ENCODE measurements around the gene BRCA2. TPM values are rescaled to one million over a fixed set of nuclear protein-coding genes. Genes with fewer than 3 reads are reported as not detected.
A peak's percentile ranks its signal among the peaks of the same experiment; 100 is the strongest.

BRCA2 gene
- total RNA-seq, 1 experiment from 2014 or later = 21.6 TPM

DNA sequence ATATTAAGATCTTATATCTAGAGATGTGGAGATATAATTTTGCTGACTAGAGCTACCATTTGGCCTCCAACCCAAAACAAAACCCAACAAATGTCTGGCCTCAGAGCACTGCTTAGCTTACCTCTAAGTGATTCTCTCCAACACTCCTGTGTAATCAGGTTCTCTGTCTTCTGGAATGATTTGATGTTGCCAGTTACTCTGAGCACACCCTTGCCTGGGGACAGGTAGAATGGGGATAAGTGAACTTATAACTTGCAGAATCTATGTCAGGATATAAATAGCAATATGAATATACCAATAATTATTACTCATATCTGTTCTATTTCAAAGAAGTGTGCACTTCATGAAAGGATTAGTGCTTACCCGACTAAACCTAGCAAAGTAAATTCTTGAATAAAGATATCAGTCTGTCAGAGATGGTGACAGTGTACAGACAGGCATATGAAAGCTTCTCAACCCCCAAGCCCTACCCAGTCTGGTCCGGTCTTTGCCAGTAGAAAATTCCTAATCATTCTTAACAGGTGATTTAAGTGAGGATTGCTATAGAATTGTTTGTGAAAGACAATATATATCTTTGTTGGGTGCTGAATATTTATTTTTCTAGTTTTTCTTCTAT, 33.1 kb upstream of the BRCA2 start:
- no peak for DNase-seq (ENCODE audit: low spot score)
- no peak for ATAC-seq
- CTCF ChIA-PET = interaction anchor here (1.0 kb wide), 1 partner anchor 14 kb away, joined by 3 read pairs; no protein-coding TSS in a partner anchor
- no peak for TF ChIP-seq FOXJ3 (CRISPR knock-in tag; IDR thresholded peaks at IDR 0.05; ENCODE audit: borderline replicate concordance)
- TF ChIP-seq, protein P1, sequence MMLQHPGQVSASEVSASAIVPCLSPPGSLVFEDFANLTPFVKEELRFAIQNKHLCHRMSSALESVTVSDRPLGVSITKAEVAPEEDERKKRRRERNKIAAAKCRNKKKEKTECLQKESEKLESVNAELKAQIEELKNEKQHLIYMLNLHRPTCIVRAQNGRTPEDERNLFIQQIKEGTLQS (CRISPR knock-in tag; conservative IDR thresholded peaks at IDR 0.05) = no peak
- TF ChIP-seq TCF7 (CRISPR knock-in tag; IDR thresholded peaks at IDR 0.05; ENCODE audit: low read depth) = no peak
- no peak for TF ChIP-seq ELF4 (CRISPR knock-in tag; IDR thresholded peaks at IDR 0.05; ENCODE audit: low read depth)
- no peak for TF ChIP-seq SMAD3 (CRISPR knock-in tag; IDR thresholded peaks at IDR 0.05; ENCODE audit: borderline replicate concordance)
- TF ChIP-seq, protein P2, sequence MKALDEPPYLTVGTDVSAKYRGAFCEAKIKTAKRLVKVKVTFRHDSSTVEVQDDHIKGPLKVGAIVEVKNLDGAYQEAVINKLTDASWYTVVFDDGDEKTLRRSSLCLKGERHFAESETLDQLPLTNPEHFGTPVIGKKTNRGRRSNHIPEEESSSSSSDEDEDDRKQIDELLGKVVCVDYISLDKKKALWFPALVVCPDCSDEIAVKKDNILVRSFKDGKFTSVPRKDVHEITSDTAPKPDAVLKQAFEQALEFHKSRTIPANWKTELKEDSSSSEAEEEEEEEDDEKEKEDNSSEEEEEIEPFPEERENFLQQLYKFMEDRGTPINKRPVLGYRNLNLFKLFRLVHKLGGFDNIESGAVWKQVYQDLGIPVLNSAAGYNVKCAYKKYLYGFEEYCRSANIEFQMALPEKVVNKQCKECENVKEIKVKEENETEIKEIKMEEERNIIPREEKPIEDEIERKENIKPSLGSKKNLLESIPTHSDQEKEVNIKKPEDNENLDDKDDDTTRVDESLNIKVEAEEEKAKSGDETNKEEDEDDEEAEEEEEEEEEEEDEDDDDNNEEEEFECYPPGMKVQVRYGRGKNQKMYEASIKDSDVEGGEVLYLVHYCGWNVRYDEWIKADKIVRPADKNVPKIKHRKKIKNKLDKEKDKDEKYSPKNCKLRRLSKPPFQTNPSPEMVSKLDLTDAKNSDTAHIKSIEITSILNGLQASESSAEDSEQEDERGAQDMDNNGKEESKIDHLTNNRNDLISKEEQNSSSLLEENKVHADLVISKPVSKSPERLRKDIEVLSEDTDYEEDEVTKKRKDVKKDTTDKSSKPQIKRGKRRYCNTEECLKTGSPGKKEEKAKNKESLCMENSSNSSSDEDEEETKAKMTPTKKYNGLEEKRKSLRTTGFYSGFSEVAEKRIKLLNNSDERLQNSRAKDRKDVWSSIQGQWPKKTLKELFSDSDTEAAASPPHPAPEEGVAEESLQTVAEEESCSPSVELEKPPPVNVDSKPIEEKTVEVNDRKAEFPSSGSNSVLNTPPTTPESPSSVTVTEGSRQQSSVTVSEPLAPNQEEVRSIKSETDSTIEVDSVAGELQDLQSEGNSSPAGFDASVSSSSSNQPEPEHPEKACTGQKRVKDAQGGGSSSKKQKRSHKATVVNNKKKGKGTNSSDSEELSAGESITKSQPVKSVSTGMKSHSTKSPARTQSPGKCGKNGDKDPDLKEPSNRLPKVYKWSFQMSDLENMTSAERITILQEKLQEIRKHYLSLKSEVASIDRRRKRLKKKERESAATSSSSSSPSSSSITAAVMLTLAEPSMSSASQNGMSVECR (CRISPR knock-in tag; IDR thresholded peaks at IDR 0.05; ENCODE audit: borderline replicate concordance) = no peak
- no peak for TF ChIP-seq ZNF121 (CRISPR knock-in tag; IDR thresholded peaks at IDR 0.05)
- no peak for TF ChIP-seq TP53 (CRISPR knock-in tag; IDR thresholded peaks at IDR 0.05)
- TF ChIP-seq JUN (CRISPR knock-in tag; IDR thresholded peaks at IDR 0.05) = no peak
- TF ChIP-seq, protein P3, sequence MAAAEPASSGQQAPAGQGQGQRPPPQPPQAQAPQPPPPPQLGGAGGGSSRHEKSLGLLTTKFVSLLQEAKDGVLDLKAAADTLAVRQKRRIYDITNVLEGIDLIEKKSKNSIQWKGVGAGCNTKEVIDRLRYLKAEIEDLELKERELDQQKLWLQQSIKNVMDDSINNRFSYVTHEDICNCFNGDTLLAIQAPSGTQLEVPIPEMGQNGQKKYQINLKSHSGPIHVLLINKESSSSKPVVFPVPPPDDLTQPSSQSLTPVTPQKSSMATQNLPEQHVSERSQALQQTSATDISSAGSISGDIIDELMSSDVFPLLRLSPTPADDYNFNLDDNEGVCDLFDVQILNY (CRISPR knock-in tag; IDR thresholded peaks at IDR 0.05) = no peak
- no peak for TF ChIP-seq SP1 (CRISPR knock-in tag; conservative IDR thresholded peaks at IDR 0.05)
- TF ChIP-seq ZNF138 (CRISPR knock-in tag; conservative IDR thresholded peaks at IDR 0.05) = no peak
- no peak overlapping the region for H3K27ac Mint-ChIP-seq
- no peaks in the 10 kb centered on the region for H3K9me3 Mint-ChIP-seq
- no peaks in the 10 kb centered on the region for H3K27me3 Mint-ChIP-seq (ENCODE audit: low read depth)
- POLR2A ChIA-PET = no interaction called here
- H3K36me3 Mint-ChIP-seq = no peaks in the 10 kb centered on the region
- H3K4me1 Mint-ChIP-seq = peaks cover 7% of the 10 kb centered on the region
- no peak overlapping the region for H3K4me3 Mint-ChIP-seq

DNA sequence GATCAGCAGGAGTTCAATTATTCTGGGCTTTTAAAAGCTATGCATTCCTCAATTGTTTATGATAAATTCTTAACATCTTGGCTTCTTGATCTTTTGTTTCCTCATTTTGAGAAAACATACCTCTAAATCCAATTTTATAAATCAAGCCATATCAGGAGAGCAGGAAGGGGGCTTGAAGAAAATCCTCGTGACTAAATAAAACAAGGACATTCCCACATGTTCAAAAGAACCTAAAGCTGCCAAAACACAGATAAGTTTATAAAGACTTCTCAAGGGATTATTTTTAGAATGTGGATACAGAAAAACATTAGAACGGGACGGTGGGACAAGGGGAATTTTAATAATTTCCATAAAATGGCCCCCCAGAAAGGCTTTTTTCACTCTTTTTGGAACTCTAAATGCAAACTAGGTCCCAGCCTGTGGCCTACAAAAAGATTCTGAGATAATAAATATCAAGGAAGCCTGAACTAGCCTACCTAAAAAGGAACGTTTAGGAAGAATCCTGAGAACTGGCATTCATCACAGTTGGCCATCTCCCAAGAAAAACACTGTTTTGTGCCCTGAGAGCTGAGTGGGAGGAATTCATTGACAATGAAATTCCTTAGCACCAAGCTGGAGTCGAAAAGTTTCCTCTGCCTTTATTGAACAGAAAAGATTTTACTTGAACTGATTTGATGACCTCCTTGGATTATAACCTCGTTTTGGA, 30.2 kb upstream of the BRCA2 start:
- no peak overlapping the region for H3K27ac Mint-ChIP-seq
- no peaks in the 10 kb centered on the region for H3K27me3 Mint-ChIP-seq (ENCODE audit: low read depth)
- DNase-seq (ENCODE audit: low spot score) (no peak), ATAC-seq (peak; percentile 20; the same call in 1 of the 2 replicates)
- CTCF ChIA-PET = interaction anchor here (1.4 to 1.8 kb wide), 3 partner anchors 17 to 375 kb away, joined by 3 to 9 read pairs (median 6); no protein-coding TSS in a partner anchor
- no peaks in the 10 kb centered on the region for H3K9me3 Mint-ChIP-seq
- no peak overlapping the region for H3K4me3 Mint-ChIP-seq
- no peaks in the 10 kb centered on the region for H3K36me3 Mint-ChIP-seq
- POLR2A ChIA-PET = no interaction called here
- H3K4me1 Mint-ChIP-seq = peaks cover 9% of the 10 kb centered on the region
- TF ChIP-seq GTF2I (CRISPR knock-in tag; conservative IDR thresholded peaks at IDR 0.05) (no peak), TP53 (CRISPR knock-in tag; IDR thresholded peaks at IDR 0.05) (no peak), ZNF263 (CRISPR knock-in tag; IDR thresholded peaks at IDR 0.05; ENCODE audit: low read depth) (no peak), FOXP1 (CRISPR knock-in tag; IDR thresholded peaks at IDR 0.05; ENCODE audit: borderline replicate concordance) (no peak), CREB1 (CRISPR knock-in tag; IDR thresholded peaks at IDR 0.05) (no peak), NFE2L1 (CRISPR knock-in tag; IDR thresholded peaks at IDR 0.05) (no peak), MYBL2 (CRISPR knock-in tag; IDR thresholded peaks at IDR 0.05) (no peak), CREM (CRISPR knock-in tag; IDR thresholded peaks at IDR 0.05) (no peak), HMGA2 (CRISPR knock-in tag; IDR thresholded peaks at IDR 0.05) (no peak), FOXJ3 (CRISPR knock-in tag; IDR thresholded peaks at IDR 0.05; ENCODE audit: borderline replicate concordance) (no peak), ZBTB21 (CRISPR knock-in tag; IDR thresholded peaks at IDR 0.05; ENCODE audit: borderline replicate concordance) (no peak), ETV6 (CRISPR knock-in tag; IDR thresholded peaks at IDR 0.05) (no peak)
- TF ChIP-seq, protein P4, sequence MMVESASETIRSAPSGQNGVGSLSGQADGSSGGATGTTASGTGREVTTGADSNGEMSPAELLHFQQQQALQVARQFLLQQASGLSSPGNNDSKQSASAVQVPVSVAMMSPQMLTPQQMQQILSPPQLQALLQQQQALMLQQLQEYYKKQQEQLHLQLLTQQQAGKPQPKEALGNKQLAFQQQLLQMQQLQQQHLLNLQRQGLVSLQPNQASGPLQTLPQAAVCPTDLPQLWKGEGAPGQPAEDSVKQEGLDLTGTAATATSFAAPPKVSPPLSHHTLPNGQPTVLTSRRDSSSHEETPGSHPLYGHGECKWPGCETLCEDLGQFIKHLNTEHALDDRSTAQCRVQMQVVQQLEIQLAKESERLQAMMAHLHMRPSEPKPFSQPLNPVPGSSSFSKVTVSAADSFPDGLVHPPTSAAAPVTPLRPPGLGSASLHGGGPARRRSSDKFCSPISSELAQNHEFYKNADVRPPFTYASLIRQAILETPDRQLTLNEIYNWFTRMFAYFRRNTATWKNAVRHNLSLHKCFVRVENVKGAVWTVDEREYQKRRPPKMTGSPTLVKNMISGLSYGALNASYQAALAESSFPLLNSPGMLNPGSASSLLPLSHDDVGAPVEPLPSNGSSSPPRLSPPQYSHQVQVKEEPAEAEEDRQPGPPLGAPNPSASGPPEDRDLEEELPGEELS (CRISPR knock-in tag; IDR thresholded peaks at IDR 0.05) = no peak
- TF ChIP-seq, protein P5, sequence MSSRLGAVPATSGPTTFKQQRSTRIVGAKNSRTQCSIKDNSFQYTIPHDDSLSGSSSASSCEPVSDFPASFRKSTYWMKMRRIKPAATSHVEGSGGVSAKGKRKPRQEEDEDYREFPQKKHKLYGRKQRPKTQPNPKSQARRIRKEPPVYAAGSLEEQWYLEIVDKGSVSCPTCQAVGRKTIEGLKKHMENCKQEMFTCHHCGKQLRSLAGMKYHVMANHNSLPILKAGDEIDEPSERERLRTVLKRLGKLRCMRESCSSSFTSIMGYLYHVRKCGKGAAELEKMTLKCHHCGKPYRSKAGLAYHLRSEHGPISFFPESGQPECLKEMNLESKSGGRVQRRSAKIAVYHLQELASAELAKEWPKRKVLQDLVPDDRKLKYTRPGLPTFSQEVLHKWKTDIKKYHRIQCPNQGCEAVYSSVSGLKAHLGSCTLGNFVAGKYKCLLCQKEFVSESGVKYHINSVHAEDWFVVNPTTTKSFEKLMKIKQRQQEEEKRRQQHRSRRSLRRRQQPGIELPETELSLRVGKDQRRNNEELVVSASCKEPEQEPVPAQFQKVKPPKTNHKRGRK (CRISPR knock-in tag; IDR thresholded peaks at IDR 0.05; ENCODE audit: borderline replicate concordance) = no peak
- TF ChIP-seq, protein P6, sequence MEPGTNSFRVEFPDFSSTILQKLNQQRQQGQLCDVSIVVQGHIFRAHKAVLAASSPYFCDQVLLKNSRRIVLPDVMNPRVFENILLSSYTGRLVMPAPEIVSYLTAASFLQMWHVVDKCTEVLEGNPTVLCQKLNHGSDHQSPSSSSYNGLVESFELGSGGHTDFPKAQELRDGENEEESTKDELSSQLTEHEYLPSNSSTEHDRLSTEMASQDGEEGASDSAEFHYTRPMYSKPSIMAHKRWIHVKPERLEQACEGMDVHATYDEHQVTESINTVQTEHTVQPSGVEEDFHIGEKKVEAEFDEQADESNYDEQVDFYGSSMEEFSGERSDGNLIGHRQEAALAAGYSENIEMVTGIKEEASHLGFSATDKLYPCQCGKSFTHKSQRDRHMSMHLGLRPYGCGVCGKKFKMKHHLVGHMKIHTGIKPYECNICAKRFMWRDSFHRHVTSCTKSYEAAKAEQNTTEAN (CRISPR knock-in tag; IDR thresholded peaks at IDR 0.05) = no peak

All from WTC11 (cell line).